Stimulated activated CD4-positive, alpha-beta T cell treated with anti-CD3 and anti-CD28 coated beads, Interleukin-1b, Interleukin-23, amount 100 ng/mL, for 48 hours (primary cell): ENCODE measurements around the gene MYL7.
"Not testable (repeated sequence)": the region's sequence is repeated elsewhere in the genome, so short reads cannot be mapped to it uniquely, and the experiment has no call there.

Experiments
- DNase-seq: peaks from one replicate; pipeline ENCODE4 v3.0.0-alpha.2; 2020

MYL7 gene

GRCh38 chr7:44141221-44141850 is at the start of gene MYL7:
Gene MYL7 (minus strand): TSS chr7:44141332. CDS start chr7:44141305, 27 bp downstream.
- DNase-seq: no peak

GRCh38 chr7:44189993-44190872 is 49.1 kb upstream of the MYL7 start:
- no peak for DNase-seq

GRCh38 chr7:44189286-44189992 is 48.3 kb upstream of the MYL7 start, which contains the start of gene GCK:
Gene GCK (minus strand): TSS chr7:44189439. CDS start chr7:44188953, 486 bp downstream.
- DNase-seq: no peak

DNA sequence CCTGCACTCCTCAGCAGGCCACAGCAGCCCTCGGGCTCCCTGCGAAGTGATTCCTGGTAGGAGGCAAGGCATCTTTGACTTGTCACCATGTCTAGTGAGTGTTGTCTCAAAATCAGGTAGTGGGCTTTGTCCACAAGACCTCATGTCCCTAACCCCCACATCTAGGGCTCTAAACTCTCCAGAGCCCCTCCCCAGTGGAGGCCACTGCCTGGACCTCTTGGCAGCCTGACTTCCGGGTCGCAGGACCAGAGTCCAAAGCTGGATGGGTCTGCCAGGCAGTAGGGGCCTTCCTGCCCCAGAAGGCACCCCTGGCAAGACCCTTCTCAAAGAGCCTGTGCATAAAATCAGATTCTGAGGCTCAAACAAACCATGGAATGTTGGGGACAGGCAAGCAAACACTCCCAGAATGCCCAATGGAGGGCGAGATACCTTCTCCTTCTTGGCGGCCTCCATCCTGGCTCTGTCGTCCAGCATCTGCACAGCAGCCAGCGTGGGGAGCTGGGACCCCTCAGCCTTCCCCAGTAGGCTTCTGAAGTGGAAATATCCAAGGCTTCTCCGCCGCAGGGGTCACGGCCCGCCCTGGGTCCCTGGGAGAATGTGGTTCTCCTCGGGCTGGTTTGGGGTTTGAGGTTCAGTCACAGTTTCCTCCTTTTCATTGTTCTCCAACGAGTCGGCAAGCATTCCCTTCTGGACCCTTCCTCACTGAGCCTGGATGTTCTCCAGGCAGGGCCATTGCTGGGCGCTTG is 47.5 kb upstream of the MYL7 start:
- no peak for DNase-seq

- DNase-seq: no peak
Measured at GRCh38 chr7:44187636-44188416, 46.7 kb upstream of the MYL7 start.

DNA sequence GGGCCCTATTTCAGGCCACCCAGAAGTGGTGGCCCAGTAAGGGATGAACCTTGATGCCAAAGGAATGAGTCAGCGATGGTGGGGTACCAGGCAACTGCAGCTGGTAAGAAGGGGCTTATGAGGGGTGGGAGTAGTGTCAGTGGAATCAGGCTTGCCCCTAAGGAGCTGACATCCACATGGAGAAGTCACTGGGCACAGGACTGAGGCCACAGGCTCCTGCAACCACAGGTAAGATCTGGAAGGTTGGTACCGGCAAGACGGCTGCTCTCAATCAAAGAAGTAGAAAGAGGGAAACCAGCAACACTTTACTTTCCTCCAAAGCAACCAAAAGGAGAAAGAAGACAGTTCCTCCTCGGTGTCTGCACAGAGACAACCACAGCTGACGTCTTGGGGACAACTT is 45.6 kb upstream of the MYL7 start:
- no peak for DNase-seq

DNA sequence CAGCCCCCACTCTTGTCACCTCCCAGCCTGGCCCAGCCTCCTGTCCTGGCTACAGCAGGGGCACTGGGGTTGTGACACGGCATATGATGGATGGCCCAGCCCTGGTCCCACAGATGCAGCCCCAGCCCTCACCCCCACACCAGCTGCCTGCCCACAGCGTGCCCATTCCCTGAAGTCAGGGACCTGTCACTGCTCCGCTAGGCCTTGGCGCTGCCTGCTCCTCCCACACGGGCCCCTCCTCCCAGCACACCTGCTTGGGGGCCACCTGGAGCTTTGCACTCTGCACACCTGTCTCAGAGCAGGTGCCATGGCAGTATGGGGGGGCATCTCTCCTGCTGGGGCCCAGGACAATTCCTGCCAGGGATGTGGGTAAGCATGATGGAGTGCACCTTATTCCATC is 44.6 kb upstream of the MYL7 start:
- no peak for DNase-seq

DNA sequence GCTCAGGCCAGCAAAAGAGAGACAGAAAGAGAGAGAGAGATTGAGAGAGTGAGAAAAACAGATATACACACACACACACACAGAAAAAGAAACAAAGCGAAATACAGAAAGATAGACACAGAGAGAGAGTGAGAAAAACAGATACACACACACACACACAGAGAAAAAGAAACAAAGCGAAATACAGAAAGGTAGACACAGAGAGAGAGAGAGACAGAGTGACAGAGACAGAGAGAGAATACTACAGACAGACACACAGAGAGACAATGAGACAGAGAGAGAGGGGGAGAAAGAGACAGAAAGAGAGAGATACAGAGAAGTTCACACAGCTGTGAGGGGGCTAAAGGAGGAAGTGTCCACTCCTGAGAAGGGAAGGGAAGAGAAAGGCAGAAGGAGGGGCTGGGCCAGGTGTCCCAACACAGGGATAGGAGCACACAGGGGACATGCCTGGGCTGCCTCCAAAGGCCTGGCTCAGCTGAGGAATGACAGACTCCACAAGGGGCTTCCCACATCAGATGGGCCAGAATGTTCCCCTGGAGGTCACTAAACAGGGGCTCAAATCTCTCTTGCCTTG is 43.8 kb upstream of the MYL7 start:
- DNase-seq: no peak

GRCh38 chr7:44184206-44184872 is 43.2 kb upstream of the MYL7 start:
- DNase-seq: no peak

DNA sequence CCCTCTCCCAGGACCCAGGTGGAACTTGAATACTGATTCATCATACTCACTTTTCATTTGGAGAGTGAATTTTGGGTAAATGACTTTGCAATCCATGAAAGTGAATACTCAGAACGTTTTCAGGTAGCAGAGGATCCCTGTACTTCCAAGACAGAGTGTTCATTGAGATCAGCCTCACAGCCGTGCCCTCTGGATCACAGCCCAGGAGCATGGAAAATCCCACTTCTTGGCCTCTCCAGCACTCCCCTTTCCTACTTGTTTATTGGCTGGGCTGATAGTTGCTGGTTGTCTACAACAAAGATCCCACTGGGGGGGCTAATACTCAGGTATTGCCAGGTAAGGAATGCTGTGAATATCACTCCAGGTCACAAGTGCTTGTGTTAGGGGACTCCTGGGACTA is 42.3 kb upstream of the MYL7 start:
- DNase-seq: no peak

- no peak for DNase-seq
Measured at GRCh38 chr7:44182827-44183226, 41.7 kb upstream of the MYL7 start.

DNA sequence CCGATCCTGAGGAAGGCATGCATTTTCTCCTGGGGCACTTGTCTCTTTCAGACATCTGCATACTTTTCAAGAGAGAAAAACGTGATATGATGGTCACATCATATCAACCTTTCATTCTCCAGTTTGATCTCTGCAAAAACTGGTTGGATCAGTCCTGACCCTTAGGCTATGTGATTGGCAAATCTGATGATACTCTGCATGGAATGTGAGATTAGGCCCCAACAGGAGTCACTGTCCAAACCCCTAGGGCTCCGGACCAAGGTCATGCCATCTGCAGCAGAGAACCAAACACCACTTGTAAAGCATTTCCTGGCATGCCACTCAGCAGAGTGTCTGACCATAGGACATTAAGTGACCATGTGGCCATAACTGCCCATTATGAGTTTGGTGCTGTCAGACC is 39.5 kb upstream of the MYL7 start:
- DNase-seq: no peak

- DNase-seq: no peak
Measured at GRCh38 chr7:44177570-44178131, 36.5 kb upstream of the MYL7 start.

GRCh38 chr7:44176486-44176885 is 35.4 kb upstream of the MYL7 start:
- DNase-seq: no peak

- DNase-seq: no peak
Measured at GRCh38 chr7:44175730-44176129, 34.6 kb upstream of the MYL7 start.

DNA sequence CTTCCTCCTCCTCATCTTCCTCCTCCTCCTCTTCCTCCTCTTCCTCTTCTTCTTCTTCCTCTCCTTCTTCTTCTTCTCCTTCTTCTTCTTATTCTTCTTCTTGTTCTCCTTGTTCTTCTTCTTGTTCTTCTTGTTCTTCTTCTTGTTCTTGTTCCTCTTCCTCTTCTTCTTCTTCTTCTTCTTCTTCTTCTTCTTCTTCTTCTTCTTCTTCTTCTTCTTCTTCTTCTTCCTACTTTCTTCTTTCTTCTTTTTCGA is 33.5 kb upstream of the MYL7 start:
- not testable (repeated sequence) for DNase-seq

DNA sequence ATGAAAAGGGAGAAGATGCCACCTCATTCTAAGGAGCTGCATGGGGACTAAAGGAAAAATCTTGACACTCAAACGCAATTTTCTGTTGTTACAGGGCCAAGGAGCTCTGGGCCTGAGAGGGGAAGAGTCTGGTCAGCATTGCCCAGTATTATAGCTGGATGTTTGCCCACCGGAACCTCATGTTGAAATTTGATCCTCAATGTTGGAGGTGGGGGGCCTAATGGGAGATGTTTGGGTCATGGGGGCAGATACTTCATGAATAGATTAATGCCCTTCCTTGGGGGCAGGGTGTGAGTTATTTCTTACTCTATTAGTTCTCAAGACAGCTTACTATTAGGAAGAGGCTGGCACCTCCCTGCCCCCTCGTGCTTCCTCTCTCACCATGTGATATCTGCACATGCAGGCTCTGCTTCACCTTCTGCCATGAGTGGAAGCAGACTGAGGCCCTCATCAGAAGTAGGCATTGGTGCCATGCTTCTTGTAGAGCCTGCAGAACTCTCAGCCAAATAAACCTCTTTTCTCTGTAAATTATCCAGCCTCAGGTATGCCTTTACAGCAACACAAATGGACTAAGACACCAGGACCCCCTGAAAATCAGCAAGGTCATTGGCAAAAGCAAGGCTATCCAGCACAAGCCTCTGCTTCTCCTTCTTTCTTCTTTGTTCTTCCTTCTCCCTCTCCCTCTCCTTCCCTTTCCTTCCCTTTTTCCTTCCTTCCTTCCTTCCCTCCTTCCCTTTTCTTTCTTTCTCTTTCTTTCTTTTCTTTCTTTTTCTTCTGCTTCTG is 33.0 kb upstream of the MYL7 start:
- no peak for DNase-seq

DNA sequence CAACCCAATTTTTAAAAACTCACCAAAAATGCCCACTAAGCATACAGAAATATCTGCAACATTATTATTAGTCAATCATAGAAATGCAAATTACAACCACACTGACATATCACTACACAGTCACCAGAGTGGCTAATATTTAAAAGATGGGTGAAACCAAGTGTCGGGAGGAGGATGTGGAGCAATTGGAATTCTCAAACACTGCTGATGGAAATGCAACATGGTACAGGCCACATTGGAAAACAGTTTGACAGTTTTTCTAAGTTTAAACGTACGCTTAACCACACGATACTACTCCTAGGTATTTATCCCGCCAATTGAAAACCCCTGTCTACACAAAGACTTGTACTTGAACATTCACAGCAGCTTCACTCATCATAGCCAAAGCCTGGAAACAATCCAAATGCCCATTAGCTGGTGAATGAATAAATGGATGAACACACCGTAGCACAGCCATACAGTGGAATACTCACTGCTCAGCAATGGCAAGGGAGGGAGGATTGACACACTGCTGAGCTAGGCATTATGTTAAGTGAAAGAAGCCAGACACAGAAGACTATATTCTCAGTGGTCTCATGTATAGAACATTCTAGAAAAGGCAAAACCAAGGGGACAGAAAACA is 31.8 kb upstream of the MYL7 start:
- DNase-seq: no peak

GRCh38 chr7:44172352-44172751 is 31.2 kb upstream of the MYL7 start:
- DNase-seq: no peak

- not testable (repeated sequence) for DNase-seq
Measured at GRCh38 chr7:44171901-44172300, 30.8 kb upstream of the MYL7 start.
